T-helper 1 cell (primary cell): Measurements from ENCODE around the gene PRCD.
A peak's percentile ranks its signal among the peaks of the same experiment; 100 is the strongest.
"Not testable (repeated sequence)": the region's sequence is repeated elsewhere in the genome, so short reads cannot be mapped to it uniquely, and the experiment has no call there.

Experiments
- DNase-seq, 5 donors: peaks; one replicate each; pipeline ENCODE4 v3.0.0-alpha.2; 2012 to 2020

The PRCD gene

GRCh38 chr17:76528528-76529223 is 11.2 kb upstream of the PRCD start:
- no peak for DNase-seq

GRCh38 chr17:76529224-76530094 is 10.4 kb upstream of the PRCD start:
- DNase-seq: no peak

GRCh38 chr17:76530095-76530723 is 9.6 kb upstream of the PRCD start:
- DNase-seq: no peak

GRCh38 chr17:76530811-76531485 is 8.9 kb upstream of the PRCD start:
- no peak for DNase-seq

- DNase-seq: no peak
Measured at GRCh38 chr17:76531486-76532038, 8.3 kb upstream of the PRCD start.

GRCh38 chr17:76532072-76532651 is 7.7 kb upstream of the PRCD start:
- DNase-seq: no peak

GRCh38 chr17:76533640-76534359 is 6.0 kb upstream of the PRCD start:
- DNase-seq: not testable (repeated sequence)

- DNase-seq: no peak
Measured at GRCh38 chr17:76534831-76535732, 4.8 kb upstream of the PRCD start.

GRCh38 chr17:76535788-76536510 is 3.9 kb upstream of the PRCD start:
- DNase-seq: no peak

GRCh38 chr17:76536511-76537287 is 3.1 kb upstream of the PRCD start:
- DNase-seq: no peak

GRCh38 chr17:76537288-76537577 is 2.6 kb upstream of the PRCD start:
- no peak for DNase-seq

GRCh38 chr17:76537578-76538280 is 2.1 kb upstream of the PRCD start, which contains the start of gene CYGB:
CYGB (minus strand) TSS chr17:76537709; CDS start chr17:76537542, 167 bp downstream.
- DNase-seq: no peak

GRCh38 chr17:76538281-76538931 is 1.4 kb upstream of the PRCD start:
- no peak for DNase-seq

GRCh38 chr17:76538941-76539570 is 788 bp upstream of the PRCD start:
- DNase-seq: no peak

GRCh38 chr17:76540381-76541300 is 797 bp downstream of the PRCD start:
- DNase-seq: peak in 1 of 5 donors; percentile 26
